GM12878 (cell line): ENCODE results near the gene NOS1AP. TPM values are rescaled to one million over a fixed set of nuclear protein-coding genes. Genes with fewer than 3 reads are reported as not detected.

Experiments used
- ATAC-seq: fragments of 200-7000 bp; cut with Tn5 transposase; 3 replicates; pipeline ENCODE4 v1.9.1; 2020; ENCODE audit warnings: mild to moderate bottlenecking, moderate library complexity
- BruUV-seq: library from RNA; stranded (reverse); fragments of 400-500 nt; replicated peaks from 2 replicates; lab custom pipeline; 2021; lab: Mats Ljungman, UMichigan
- CTCF ChIA-PET: fragments of 300-600 bp; sonication (Branson Sonifier 250); formaldehyde crosslinking; extraction: SDS; loops from one replicate; lab custom pipeline; 2021; ENCODE audit warnings: inconsistent platforms; lab: Yijun Ruan, JAX
- POLR2A ChIA-PET: fragments of 350-600 bp; formaldehyde crosslinking; extraction: SDS; loops from one replicate; lab custom pipeline; 2021; ENCODE audit warnings: inconsistent platforms; lab: Charles Lee
- RAD21 ChIA-PET: fragments of 300-600 bp; sonication (Branson Sonifier 250); formaldehyde crosslinking; loops from one replicate; lab custom pipeline; 2023; ENCODE audit warnings: antibody characterized with exemption; ENCODE audit not compliant: unreplicated experiment; lab: Charles Lee
- SMC1A ChIA-PET: fragments of 300-600 bp; sonication (Branson Sonifier 250); formaldehyde crosslinking; loops from one replicate; lab custom pipeline; 2023; ENCODE audit not compliant: unreplicated experiment, uncharacterized antibody; lab: Charles Lee
- DNase-seq: peaks from one replicate; pipeline ENCODE4 v3.0.0-alpha.2; 2011; ENCODE audit warnings: low read depth, low spot score
- FAIRE-seq: peaks from 3 replicates; lab custom pipeline; 2011; peaks lifted over from hg19 to GRCh38; lab: Jason Lieb, UNC
- H2AFZ ChIP-seq: 2 replicates; pipeline ENCODE4 v1.6.0; 2011; ENCODE audit warnings: low read depth, low read length, control low read depth; ENCODE audit not compliant: control insufficient read depth
- H3K27ac ChIP-seq: 2 replicates; pipeline ENCODE4 v1.5.1; 2011; ENCODE audit warnings: control low read depth; ENCODE audit not compliant: control insufficient read depth, insufficient read depth
- H3K27me3 ChIP-seq, 2 experiments: replicated peaks in 1 of 2; 2 replicates each; pipeline versions ENCODE4 v1.6.0 to v1.6.1; 2011; ENCODE audit warnings: low read length in 1 of 2; ENCODE audit not compliant: control insufficient read depth in 2 of 2, insufficient read depth in 2 of 2
- H3K36me3 ChIP-seq, 2 experiments: 2 replicates each; pipeline ENCODE4 v1.5.1; 2011; ENCODE audit warnings: low read length in 1 of 2; ENCODE audit not compliant: control insufficient read depth in 2 of 2, insufficient read depth in 2 of 2
- H3K4me1 ChIP-seq: 2 replicates; pipeline ENCODE4 v1.6.1; 2011; ENCODE audit warnings: mild to moderate bottlenecking, low read length, moderate library complexity, mixed read lengths; ENCODE audit not compliant: control insufficient read depth, insufficient read depth
- H3K4me2 ChIP-seq: 2 replicates; pipeline ENCODE4 v1.6.0; 2011; ENCODE audit warnings: control low read depth; ENCODE audit not compliant: control insufficient read depth, insufficient read depth
- H3K4me3 ChIP-seq: fragments of 200-600 bp; sonication (generic); 2 replicates; pipeline ENCODE4 v1.5.1; 2016
- H3K79me2 ChIP-seq: 2 replicates; pipeline ENCODE4 v1.6.0; 2011; ENCODE audit warnings: low read length; ENCODE audit not compliant: control insufficient read depth, insufficient read depth
- H3K9ac ChIP-seq: 2 replicates; pipeline ENCODE4 v1.8.0; 2011; ENCODE audit warnings: low read length, control low read depth, mixed read lengths; ENCODE audit not compliant: control insufficient read depth, insufficient read depth
- H3K9me3 ChIP-seq: replicated peaks from 3 replicates; pipeline ENCODE4 v1.5.1; 2011; ENCODE audit warnings: mild to moderate bottlenecking, low read length; ENCODE audit not compliant: control insufficient read depth, insufficient read depth
- H4K20me1 ChIP-seq: 2 replicates; pipeline ENCODE4 v1.6.0; 2011; ENCODE audit not compliant: control insufficient read depth, insufficient read depth
- CTCF ChIP-seq, 3 experiments: IDR thresholded peaks in 2 of 3; conservative IDR thresholded peaks in 1 of 3; 2 replicates each; pipeline ENCODE4 v1.5.1; 2011; ENCODE audit warnings: low read depth in 3 of 3, low read length in 3 of 3, mild to moderate bottlenecking in 3 of 3, control low read depth in 2 of 3, moderate library complexity in 2 of 3, inconsistent platforms in 1 of 3, mixed read lengths in 1 of 3; ENCODE audit not compliant: control insufficient read depth in 2 of 3, insufficient read depth in 1 of 3; ENCODE audit errors: extremely low read depth in 1 of 3
- ETV6 ChIP-seq, 2 experiments: fragments of 450-650 bp in 1 of 2; IDR thresholded peaks in 1 of 2; conservative IDR thresholded peaks in 1 of 2; 2 replicates each; pipeline ENCODE4 v1.6.1; 2014; ENCODE audit warnings: antibody characterized with exemption in 1 of 2, borderline replicate concordance in 1 of 2, low read depth in 1 of 2, mild to moderate bottlenecking in 1 of 2, moderate library complexity in 1 of 2
- LARP7 ChIP-seq: fragments of 450-650 bp; IDR thresholded peaks from 2 replicates; pipeline ENCODE4 v1.6.1; 2017; ENCODE audit warnings: mild to moderate bottlenecking
- MXI1 ChIP-seq: fragments of 150-350 bp; IDR thresholded peaks from 2 replicates; pipeline ENCODE4 v1.6.1; 2011; ENCODE audit warnings: low read depth, mild to moderate bottlenecking, inconsistent platforms, low read length, improper control_type of control experiment
- RAD21 ChIP-seq: IDR thresholded peaks from 2 replicates; pipeline ENCODE4 v1.6.1; 2011; ENCODE audit warnings: mild to moderate bottlenecking, low read depth, low read length, moderate library complexity; ENCODE audit not compliant: insufficient read depth
- RB1 ChIP-seq: fragments of 450-650 bp; formaldehyde crosslinking; IDR thresholded peaks from 2 replicates; pipeline ENCODE4 v1.6.1; 2017; ENCODE audit warnings: mild to moderate bottlenecking, borderline replicate concordance
- SMAD1 ChIP-seq: fragments of 450-650 bp; IDR thresholded peaks from 2 replicates; pipeline ENCODE4 v1.6.1; 2018; ENCODE audit warnings: mild to moderate bottlenecking, low read depth; ENCODE audit not compliant: partially characterized antibody
- TAF1 ChIP-seq: IDR thresholded peaks from 2 replicates; pipeline ENCODE4 v1.6.1; 2011; ENCODE audit warnings: mild to moderate bottlenecking, low read depth, low read length, borderline replicate concordance
- ZZZ3 ChIP-seq: IDR thresholded peaks from 2 replicates; pipeline ENCODE4 v1.6.1; 2011; ENCODE audit warnings: low read depth; ENCODE audit not compliant: control insufficient read depth, insufficient read length
- WGBS: methylation state at CpG from one replicate; pipeline ENCODE4 v1.1.6; 2016; ENCODE audit warnings: low lambda C conversion rate; ENCODE audit not compliant: insufficient replicate concordance, insufficient coverage; ENCODE audit errors: missing lambda C conversion rate; 5-methylcytosine and 5-hydroxymethylcytosine counted together
- in situ Hi-C: fragments of 300-500 bp; cut with MboI; formaldehyde crosslinking; loops from 9 replicates; pipeline ENCODE4 v1.14.3; 2018; ENCODE audit warnings: mixed read lengths
- intact Hi-C: fragments of 100-400 bp; cut with micrococcal nuclease; formaldehyde crosslinking; loops from one replicate; pipeline ENCODE4 v1.14.2; 2022; ENCODE audit not compliant: unreplicated experiment
- polyA plus RNA-seq, 11 experiments: library from polyadenylated mRNA; depleted of rRNA in 4 of 11; unstranded in 6 of 11; stranded (reverse) in 5 of 11; fragments of >200 nt; fragmentation: Nextera tagmentation in 4 of 11; fragmentation: Illumina TruSeq in 1 of 11; extraction: Ambion mirVana in 4 of 11; extraction: Trizol in 1 of 11; gene quantifications; 1 replicate in 1 of 11; 2 replicates in 10 of 11; pipeline versions ENCODE4 v1.2.1 to v1.2.3, GENCODE V29; 2011 to 2016; ENCODE audit warnings: inconsistent platforms in 2 of 11, missing spikeins in 2 of 11, low read depth in 1 of 11
- total RNA-seq, 4 experiments: library from RNA; depleted of rRNA in 3 of 4; stranded (reverse); fragments of >200 nt in 3 of 4; fragmentation: Illumina TruSeq in 1 of 4; extraction: Trizol in 1 of 4; gene quantifications; 2 replicates each; pipeline versions ENCODE4 v1.2.1 to v1.2.3, GENCODE V29; 2013 to 2021
- TF ChIP-seq, protein P1 (sequence below): fragments of 450-650 bp; IDR thresholded peaks from 2 replicates; pipeline ENCODE4 v1.6.1; 2016; ENCODE audit warnings: mild to moderate bottlenecking

NOS1AP gene
- total and polyA plus RNA-seq, 10 of the 15 experiments (the other 5 are each of a cell fraction or from before 2014, with no cell fraction given), result 0.03 to 0.15 TPM; not detected in 8

DNA sequence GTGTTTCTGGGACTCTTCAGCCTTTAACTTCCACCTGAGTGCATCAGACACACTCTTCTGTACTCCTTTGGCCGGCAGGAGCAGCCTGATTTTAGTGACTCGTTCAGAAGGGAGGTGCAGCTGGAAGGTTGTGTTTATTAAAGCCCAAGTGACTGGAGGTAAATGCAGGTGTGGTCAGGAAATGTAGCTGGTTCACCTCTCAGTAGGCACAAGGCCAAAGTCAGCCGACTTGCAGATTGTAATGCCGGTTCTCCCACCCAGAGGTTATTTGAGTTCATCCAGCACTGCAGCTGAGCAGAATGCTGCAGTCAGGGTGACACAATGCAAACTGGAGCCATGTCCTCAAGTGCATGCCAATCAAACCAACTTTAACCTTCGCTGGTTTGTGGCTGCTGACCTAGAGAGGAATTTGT is 215.7 kb downstream of the NOS1AP start (continued):
- no peak for TF ChIP-seq CTCF (IDR thresholded peaks at IDR 0.05 in 2 of 3, conservative IDR thresholded peaks at IDR 0.05 in 1 of 3; ENCODE audit: control insufficient read depth in 2 of 3, extremely low read depth in 1 of 3, insufficient read depth in 1 of 3, low read depth in 3 of 3, low read length in 3 of 3)
- TF ChIP-seq RB1, result no peak
- TF ChIP-seq MXI1, result no peak
- TF ChIP-seq, protein P1, sequence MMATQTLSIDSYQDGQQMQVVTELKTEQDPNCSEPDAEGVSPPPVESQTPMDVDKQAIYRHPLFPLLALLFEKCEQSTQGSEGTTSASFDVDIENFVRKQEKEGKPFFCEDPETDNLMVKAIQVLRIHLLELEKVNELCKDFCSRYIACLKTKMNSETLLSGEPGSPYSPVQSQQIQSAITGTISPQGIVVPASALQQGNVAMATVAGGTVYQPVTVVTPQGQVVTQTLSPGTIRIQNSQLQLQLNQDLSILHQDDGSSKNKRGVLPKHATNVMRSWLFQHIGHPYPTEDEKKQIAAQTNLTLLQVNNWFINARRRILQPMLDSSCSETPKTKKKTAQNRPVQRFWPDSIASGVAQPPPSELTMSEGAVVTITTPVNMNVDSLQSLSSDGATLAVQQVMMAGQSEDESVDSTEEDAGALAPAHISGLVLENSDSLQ, result no peak

GRCh38 chr1:162291000-162291399 is 221.5 kb downstream of the NOS1AP start:
- Histone ChIP-seq H3K27me3 (peaks cover 0 to 5% of the 10 kb centered on the region in 2 experiments; a peak in 2 of 4 replicates), H3K4me3 (no peak overlapping the region), H3K36me3 (no peaks in the 10 kb centered on the region), H3K27ac (no peak overlapping the region), H3K4me1 (no peaks in the 10 kb centered on the region), H3K4me2 (no peak overlapping the region), H2AFZ (no peak overlapping the region), H3K9ac (no peak overlapping the region), H3K9me3 (no peaks in the 10 kb centered on the region), H3K79me2 (no peaks in the 10 kb centered on the region), H4K20me1 (no peaks in the 10 kb centered on the region)
- SMC1A ChIA-PET, result no interaction called here
- POLR2A ChIA-PET, result no interaction called here
- DNase-seq (no peak), FAIRE-seq (no peak), ATAC-seq (no peak)
- no TSS peak for BruUV-seq
- no peak for TF ChIP-seq TAF1
- no peak for TF ChIP-seq LARP7
- no peak for TF ChIP-seq ETV6 (conservative IDR thresholded peaks at IDR 0.05 in 1 of 2, IDR thresholded peaks at IDR 0.05 in 1 of 2; ENCODE audit: borderline replicate concordance in 1 of 2, low read depth in 1 of 2)
- TF ChIP-seq SMAD1, result no peak
- no peak for TF ChIP-seq ZZZ3
- TF ChIP-seq RAD21, result no peak
- CTCF ChIA-PET, result interaction anchor here (1.0 kb wide), 1 partner anchor 235 kb away, joined by 3 read pairs; no protein-coding TSS in a partner anchor
- RAD21 ChIA-PET, result no interaction called here
- in situ Hi-C loops (no loop called here), intact Hi-C loops (no loop called here)
- WGBS, result 0% methylated on average over 1 of the region's 1 CpG
